Stimulated activated effector memory CD8-positive, alpha-beta T cell treated with anti-CD3 and anti-CD28 coated beads, Interleukin-12 subunit alpha, Interleukin-12 subunit beta, amount 100 ng/mL, for 72 hours (primary cell): ENCODE results near the gene TSPEAR.

ENCODE experiments used
- ATAC-seq: fragments of 150-1000 bp; cut with Tn5 transposase; 2 replicates; pipeline ENCODE4 v1.10.0; 2021
- DNase-seq, 2 donors: peaks; one replicate each; pipeline ENCODE4 v3.0.0; 2021 to 2022; ENCODE audit warnings: low spot score in 2 of 2
- H3K27ac Mint-ChIP-seq: one replicate; pipeline ENCODE4 v1.8.0; 2022; ENCODE audit warnings: mild to moderate bottlenecking, mixed read lengths
- H3K36me3 Mint-ChIP-seq: one replicate; pipeline ENCODE4 v1.8.0; 2022; ENCODE audit warnings: mild to moderate bottlenecking, mixed read lengths
- H3K4me1 Mint-ChIP-seq: one replicate; pipeline ENCODE4 v1.8.0; 2022; ENCODE audit warnings: mixed read lengths
- H3K4me3 Mint-ChIP-seq: one replicate; pipeline ENCODE4 v1.8.0; 2022; ENCODE audit warnings: mild to moderate bottlenecking, mixed read lengths
- H3K9me3 Mint-ChIP-seq: one replicate; pipeline ENCODE4 v1.8.0; 2022; ENCODE audit warnings: mixed read lengths

Gene TSPEAR

GRCh38 chr21:44473915-44474555, 237.3 kb downstream of the TSPEAR start:
- no peak for ATAC-seq
- Mint-ChIP-seq H3K4me1 (peaks cover 4% of the 10 kb centered on the region), H3K9me3 (no peaks in the 10 kb centered on the region), H3K36me3 (peaks cover 2% of the 10 kb centered on the region), H3K4me3 (no peak overlapping the region), H3K27ac (no peak overlapping the region)
- DNase-seq: no peak

GRCh38 chr21:44471996-44472395, 239.4 kb downstream of the TSPEAR start:
- DNase-seq (no peak), ATAC-seq (no peak)
- no peaks in the 10 kb centered on the region for H3K36me3 Mint-ChIP-seq
- no peaks in the 10 kb centered on the region for H3K4me1 Mint-ChIP-seq
- no peaks in the 10 kb centered on the region for H3K9me3 Mint-ChIP-seq
- H3K4me3 Mint-ChIP-seq: no peak overlapping the region
- no peak overlapping the region for H3K27ac Mint-ChIP-seq

- Mint-ChIP-seq H3K4me1 (no peaks in the 10 kb centered on the region), H3K27ac (no peak overlapping the region), H3K9me3 (no peaks in the 10 kb centered on the region), H3K36me3 (no peaks in the 10 kb centered on the region), H3K4me3 (no peak overlapping the region)
- ATAC-seq: no peak
- no peak for DNase-seq
Observed at GRCh38 chr21:44471341-44471740, 240.0 kb downstream of the TSPEAR start.

GRCh38 chr21:44467859-44468195, 243.5 kb downstream of the TSPEAR start:
- Mint-ChIP-seq H3K4me3 (no peak overlapping the region), H3K4me1 (no peaks in the 10 kb centered on the region), H3K36me3 (no peaks in the 10 kb centered on the region), H3K9me3 (no peaks in the 10 kb centered on the region), H3K27ac (no peak overlapping the region)
- DNase-seq: no peak
- ATAC-seq: no peak

- ATAC-seq: no peak
- H3K27ac Mint-ChIP-seq: no peak overlapping the region
- no peak overlapping the region for H3K4me3 Mint-ChIP-seq
- no peaks in the 10 kb centered on the region for H3K4me1 Mint-ChIP-seq
- H3K9me3 Mint-ChIP-seq: no peaks in the 10 kb centered on the region
- H3K36me3 Mint-ChIP-seq: no peaks in the 10 kb centered on the region
- DNase-seq: no peak
Observed at GRCh38 chr21:44466996-44467858, 244.1 kb downstream of the TSPEAR start.

- no peaks in the 10 kb centered on the region for H3K36me3 Mint-ChIP-seq
- no peaks in the 10 kb centered on the region for H3K9me3 Mint-ChIP-seq
- H3K4me1 Mint-ChIP-seq: no peaks in the 10 kb centered on the region
- no peak for DNase-seq
- H3K4me3 Mint-ChIP-seq: no peak overlapping the region
- H3K27ac Mint-ChIP-seq: no peak overlapping the region
- ATAC-seq: no peak
Observed at GRCh38 chr21:44466351-44466954, 244.9 kb downstream of the TSPEAR start.

GRCh38 chr21:44464351-44464750, 247.0 kb downstream of the TSPEAR start:
- Mint-ChIP-seq H3K27ac (no peak overlapping the region), H3K9me3 (no peaks in the 10 kb centered on the region), H3K4me3 (no peak overlapping the region), H3K36me3 (no peaks in the 10 kb centered on the region), H3K4me1 (no peaks in the 10 kb centered on the region)
- ATAC-seq: no peak
- DNase-seq: no peak

GRCh38 chr21:44463724-44464123, 247.6 kb downstream of the TSPEAR start:
- H3K4me3 Mint-ChIP-seq: no peak overlapping the region
- H3K4me1 Mint-ChIP-seq: no peaks in the 10 kb centered on the region
- H3K27ac Mint-ChIP-seq: no peak overlapping the region
- no peaks in the 10 kb centered on the region for H3K36me3 Mint-ChIP-seq
- no peak for ATAC-seq
- no peak for DNase-seq
- H3K9me3 Mint-ChIP-seq: no peaks in the 10 kb centered on the region

GRCh38 chr21:44462834-44463200, 248.6 kb downstream of the TSPEAR start:
- no peaks in the 10 kb centered on the region for H3K9me3 Mint-ChIP-seq
- no peaks in the 10 kb centered on the region for H3K36me3 Mint-ChIP-seq
- no peak overlapping the region for H3K4me3 Mint-ChIP-seq
- H3K4me1 Mint-ChIP-seq: no peaks in the 10 kb centered on the region
- DNase-seq (no peak), ATAC-seq (no peak)
- no peak overlapping the region for H3K27ac Mint-ChIP-seq

GRCh38 chr21:44462086-44462833, 249.1 kb downstream of the TSPEAR start:
- Mint-ChIP-seq H3K4me3 (no peak overlapping the region), H3K9me3 (no peaks in the 10 kb centered on the region), H3K36me3 (no peaks in the 10 kb centered on the region), H3K4me1 (no peaks in the 10 kb centered on the region), H3K27ac (no peak overlapping the region)
- ATAC-seq (no peak), DNase-seq (no peak)

- DNase-seq: no peak
- H3K4me3 Mint-ChIP-seq: no peak overlapping the region
- H3K9me3 Mint-ChIP-seq: no peaks in the 10 kb centered on the region
- H3K4me1 Mint-ChIP-seq: no peaks in the 10 kb centered on the region
- H3K27ac Mint-ChIP-seq: no peak overlapping the region
- no peaks in the 10 kb centered on the region for H3K36me3 Mint-ChIP-seq
- no peak for ATAC-seq
Observed at GRCh38 chr21:44461464-44462001, 249.8 kb downstream of the TSPEAR start.

- no peak overlapping the region for H3K27ac Mint-ChIP-seq
Observed at GRCh38 chr21:44461005-44461404, 250.4 kb downstream of the TSPEAR start.

GRCh38 chr21:44460441-44460755, 251.0 kb downstream of the TSPEAR start:
- Mint-ChIP-seq H3K4me1 (no peaks in the 10 kb centered on the region), H3K27ac (no peak overlapping the region), H3K9me3 (no peaks in the 10 kb centered on the region), H3K4me3 (no peak overlapping the region), H3K36me3 (no peaks in the 10 kb centered on the region)
- no peak for DNase-seq
- no peak for ATAC-seq

More at GRCh38 chr21:44461005-44461404, 250.4 kb downstream of the TSPEAR start:
- no peak for ATAC-seq
- H3K36me3 Mint-ChIP-seq: no peaks in the 10 kb centered on the region
- no peaks in the 10 kb centered on the region for H3K4me1 Mint-ChIP-seq
- H3K4me3 Mint-ChIP-seq: no peak overlapping the region
- no peaks in the 10 kb centered on the region for H3K9me3 Mint-ChIP-seq
- no peak for DNase-seq

- H3K9me3 Mint-ChIP-seq: no peaks in the 10 kb centered on the region
- no peak overlapping the region for H3K27ac Mint-ChIP-seq
- DNase-seq (no peak), ATAC-seq (no peak)
- no peaks in the 10 kb centered on the region for H3K4me1 Mint-ChIP-seq
- H3K36me3 Mint-ChIP-seq: no peaks in the 10 kb centered on the region
- H3K4me3 Mint-ChIP-seq: no peak overlapping the region
Observed at GRCh38 chr21:44459712-44460440, 251.5 kb downstream of the TSPEAR start.
